SU-DHL-6 (cell line): ENCODE results near the gene ZNF837.
"Not testable (repeated sequence)": the region's sequence is repeated elsewhere in the genome, so short reads cannot be mapped to it uniquely, and the experiment has no call there.

Source experiments
- CTCF ChIP-seq: fragments of 200-600 bp; sonication (generic); IDR thresholded peaks from one replicate; pipeline ENCODE4 v1.5.1; 2017; ENCODE audit warnings: antibody characterized with exemption, mild to moderate bottlenecking, low read length, moderate library complexity; ENCODE audit not compliant: insufficient read depth, poor library complexity, severe bottlenecking
- EZH2phosphoT487 ChIP-seq: fragments of 200-600 bp; sonication (generic), shearing (Covaris generic); conservative IDR thresholded peaks from 2 replicates; pipeline ENCODE4 v1.6.1; 2018; ENCODE audit warnings: mild to moderate bottlenecking, antibody characterized with exemption, low read length, moderate library complexity, mixed read lengths

- TF ChIP-seq EZH2phosphoT487, CTCF: not testable (repeated sequence)
Measured at GRCh38 chr19:58403920-58404478, 23.2 kb upstream of the ZNF837 start.
